PC-9 (cell line): Measurements from ENCODE around the gene RPL13. TPM values are rescaled to one million over a fixed set of nuclear protein-coding genes. Genes with fewer than 3 reads are reported as not detected.

ENCODE experiments used
- BruUV-seq: library from RNA; stranded (reverse); fragments of 400-500 nt; replicated peaks from 2 replicates; lab custom pipeline; 2021; lab: Mats Ljungman, UMichigan
- CTCF ChIA-PET: fragments of 300-600 bp; sonication (Branson Sonifier 250); formaldehyde crosslinking; loops from one replicate; lab custom pipeline; 2022; ENCODE audit warnings: antibody characterized with exemption; lab: Charles Lee
- POLR2A ChIA-PET: fragments of 300-600 bp; sonication (Branson Sonifier 250); formaldehyde crosslinking; loops from one replicate; lab custom pipeline; 2022; ENCODE audit warnings: antibody characterized with exemption; ENCODE audit not compliant: unreplicated experiment; lab: Charles Lee
- DNase-seq, 2 experiments: peaks; one replicate each; pipeline versions ENCODE4 v3.0.0 to v3.0.0-alpha.2; 2015 to 2022; ENCODE audit warnings: mixed read lengths in 1 of 2
- H2AFZ ChIP-seq: fragments of 200-600 bp; sonication (generic); 2 replicates; pipeline ENCODE4 v1.8.1; 2017; ENCODE audit warnings: antibody characterized with exemption
- H3F3A ChIP-seq: fragments of 200-600 bp; sonication (generic); 2 replicates; pipeline ENCODE4 v1.8.1; 2017; ENCODE audit warnings: antibody characterized with exemption, mild to moderate bottlenecking, low read depth; ENCODE audit not compliant: insufficient read depth
- H3K27ac ChIP-seq: fragments of 200-600 bp; sonication (generic); 2 replicates; pipeline ENCODE4 v1.6.1; 2016; ENCODE audit warnings: mixed run types
- H3K27me3 ChIP-seq: fragments of 200-600 bp; sonication (generic); 2 replicates; pipeline ENCODE4 v1.6.1; 2016; ENCODE audit warnings: low read depth, mixed run types; ENCODE audit not compliant: insufficient read depth
- H3K36me3 ChIP-seq: fragments of 200-600 bp; sonication (generic); 2 replicates; pipeline ENCODE4 v1.6.1; 2016; ENCODE audit warnings: low read depth, mixed run types
- H3K4me1 ChIP-seq: fragments of 200-600 bp; sonication (generic); replicated peaks from 2 replicates; pipeline ENCODE4 v1.6.1; 2016; ENCODE audit warnings: mixed run types; ENCODE audit not compliant: insufficient read depth
- H3K4me2 ChIP-seq: fragments of 200-600 bp; sonication (generic); 2 replicates; pipeline ENCODE4 v1.6.1; 2017; ENCODE audit warnings: mixed run types
- H3K4me3 ChIP-seq: fragments of 200-600 bp; sonication (generic); 2 replicates; pipeline ENCODE4 v1.6.1; 2016; ENCODE audit warnings: mixed run types
- H3K79me2 ChIP-seq: fragments of 200-600 bp; sonication (generic); 2 replicates; pipeline ENCODE4 v1.6.1; 2017; ENCODE audit warnings: low read depth, mixed run types
- H3K9me2 ChIP-seq: fragments of 200-600 bp; sonication (generic); 2 replicates; pipeline ENCODE4 v1.8.1; 2017; ENCODE audit warnings: mild to moderate bottlenecking; ENCODE audit not compliant: insufficient read depth
- H3K9me3 ChIP-seq: fragments of 200-600 bp; sonication (generic); 2 replicates; pipeline ENCODE4 v1.8.1; 2016; ENCODE audit warnings: low read depth; ENCODE audit not compliant: insufficient read depth
- H4K20me1 ChIP-seq: fragments of 200-600 bp; sonication (generic); 2 replicates; pipeline ENCODE4 v1.8.1; 2017; ENCODE audit not compliant: insufficient read depth
- CTCF ChIP-seq: fragments of 200-600 bp; sonication (generic); conservative IDR thresholded peaks from 2 replicates; pipeline ENCODE4 v1.6.1; 2017; ENCODE audit warnings: mixed run types, antibody characterized with exemption, mild to moderate bottlenecking, moderate library complexity
- EZH2 ChIP-seq: fragments of 200-600 bp; sonication (generic); IDR thresholded peaks from 2 replicates; pipeline ENCODE4 v1.8.0; 2017; ENCODE audit warnings: antibody characterized with exemption, low read depth
- intact Hi-C: fragments of 100-400 bp; cut with micrococcal nuclease; formaldehyde crosslinking; loops from one replicate; pipeline ENCODE4 v1.10.0; 2022; ENCODE audit not compliant: unreplicated experiment
- total RNA-seq: library from RNA; stranded (reverse); gene quantifications from 2 replicates; pipeline ENCODE4 v1.2.3, GENCODE V29; 2021

RPL13 gene
- total RNA-seq, 1 experiment from 2014 or later: 2,045 TPM

GRCh38 chr16:89538286-89538685 is 22.2 kb upstream of the RPL13 start:
- ChIA-PET POLR2A (no interaction called here), CTCF (no interaction called here)
- intact Hi-C loops: no loop called here
- 0 out of 2 replicates have a peak, but pooled peaks cover 7% of the 10 kb centered on the region for H3K36me3 ChIP-seq
- no peak for TF ChIP-seq EZH2
- TF ChIP-seq CTCF: no peak
- no peaks in the 10 kb centered on the region for H3K9me3 ChIP-seq
- no peak overlapping the region for H3K27ac ChIP-seq
- H2AFZ ChIP-seq: no peak overlapping the region
- no peaks in the 10 kb centered on the region for H3K4me1 ChIP-seq
- no peaks in the 10 kb centered on the region for H3F3A ChIP-seq
- H3K79me2 ChIP-seq: no peaks in the 10 kb centered on the region
- peaks cover 2% of the 10 kb centered on the region for H4K20me1 ChIP-seq
- no peak overlapping the region for H3K4me2 ChIP-seq
- H3K9me2 ChIP-seq: no peaks in the 10 kb centered on the region
- BruUV-seq: no TSS peak
- no peak for DNase-seq
- no peaks in the 10 kb centered on the region for H3K27me3 ChIP-seq
- H3K4me3 ChIP-seq: no peak overlapping the region

GRCh38 chr16:89540557-89540956 is 19.9 kb upstream of the RPL13 start:
- H4K20me1 ChIP-seq: no peaks in the 10 kb centered on the region; the same call in 1 of the 2 replicates
- H3K9me3 ChIP-seq: no peaks in the 10 kb centered on the region
- CTCF ChIA-PET: no interaction called here
- no peaks in the 10 kb centered on the region for H3K27me3 ChIP-seq
- H3K9me2 ChIP-seq: no peaks in the 10 kb centered on the region
- no peak overlapping the region for H2AFZ ChIP-seq
- H3K27ac ChIP-seq: no peak overlapping the region
- H3K4me1 ChIP-seq: no peaks in the 10 kb centered on the region
- POLR2A ChIA-PET: interaction anchor here (0.6 kb wide), 1 partner anchor 767 kb away, joined by 4 read pairs; no protein-coding TSS in a partner anchor
- H3K79me2 ChIP-seq: no peaks in the 10 kb centered on the region
- no TSS peak for BruUV-seq
- no peak overlapping the region for H3K4me2 ChIP-seq
- TF ChIP-seq CTCF (no peak), EZH2 (no peak)
- no peaks in the 10 kb centered on the region for H3F3A ChIP-seq
- H3K36me3 ChIP-seq: 0 out of 2 replicates have a peak, but pooled peaks cover 3% of the 10 kb centered on the region
- no peak overlapping the region for H3K4me3 ChIP-seq
- DNase-seq: peak in 1 of 2 experiments; percentile 15
- intact Hi-C loops: no loop called here

GRCh38 chr16:89541792-89542191 is 18.7 kb upstream of the RPL13 start:
- ChIA-PET CTCF (no interaction called here), POLR2A (no interaction called here)
- Histone ChIP-seq H3K36me3 (0 out of 2 replicates have a peak, but pooled peaks cover 3% of the 10 kb centered on the region), H3K79me2 (no peaks in the 10 kb centered on the region), H3F3A (no peaks in the 10 kb centered on the region), H3K27ac (no peak overlapping the region), H3K27me3 (no peaks in the 10 kb centered on the region), H3K4me3 (no peak overlapping the region), H3K4me2 (no peak overlapping the region), H4K20me1 (no peaks in the 10 kb centered on the region), H2AFZ (no peak overlapping the region), H3K9me3 (no peaks in the 10 kb centered on the region), H3K4me1 (no peaks in the 10 kb centered on the region), H3K9me2 (no peaks in the 10 kb centered on the region)
- no TSS peak for BruUV-seq
- no peak for TF ChIP-seq EZH2
- TF ChIP-seq CTCF: no peak
- intact Hi-C loops: no loop called here
- DNase-seq: no peak
